GM21423 (cell line): Measurements from ENCODE around the gene TEAD4.

ENCODE experiments used
- ATAC-seq: cut with Tn5 transposase; IDR thresholded peaks from one replicate; pipeline ENCODE4 v1.9.1; 2021; ENCODE audit warnings: mild to moderate bottlenecking, moderate library complexity; ENCODE audit not compliant: unreplicated experiment

TEAD4 gene

DNA sequence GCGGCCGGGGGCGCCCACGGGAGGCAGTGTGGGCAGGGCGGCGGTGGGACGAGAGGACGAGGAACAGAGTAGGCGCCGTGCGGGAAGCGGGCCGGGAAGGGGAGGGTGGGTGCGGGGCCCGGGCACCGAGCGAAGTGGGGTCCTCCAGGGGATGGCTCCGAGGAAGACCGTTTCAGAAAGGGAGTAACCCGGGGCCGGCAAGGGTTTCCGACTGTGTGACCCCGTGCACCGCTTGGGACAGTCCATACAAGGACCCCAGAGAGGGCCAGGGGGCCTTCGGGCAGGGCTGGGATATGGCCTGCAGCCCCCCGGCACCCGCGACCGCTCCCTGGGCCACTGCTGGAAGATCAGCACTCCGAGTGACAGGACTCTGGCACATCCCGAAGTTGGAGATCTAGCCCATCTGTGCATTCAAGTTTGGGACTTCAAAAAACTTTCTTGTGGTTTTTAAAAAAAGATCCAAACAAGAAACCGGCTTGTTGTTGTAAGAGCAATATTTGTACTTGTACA is 118.4 kb downstream of the TEAD4 start:
- ATAC-seq, result no peak

DNA sequence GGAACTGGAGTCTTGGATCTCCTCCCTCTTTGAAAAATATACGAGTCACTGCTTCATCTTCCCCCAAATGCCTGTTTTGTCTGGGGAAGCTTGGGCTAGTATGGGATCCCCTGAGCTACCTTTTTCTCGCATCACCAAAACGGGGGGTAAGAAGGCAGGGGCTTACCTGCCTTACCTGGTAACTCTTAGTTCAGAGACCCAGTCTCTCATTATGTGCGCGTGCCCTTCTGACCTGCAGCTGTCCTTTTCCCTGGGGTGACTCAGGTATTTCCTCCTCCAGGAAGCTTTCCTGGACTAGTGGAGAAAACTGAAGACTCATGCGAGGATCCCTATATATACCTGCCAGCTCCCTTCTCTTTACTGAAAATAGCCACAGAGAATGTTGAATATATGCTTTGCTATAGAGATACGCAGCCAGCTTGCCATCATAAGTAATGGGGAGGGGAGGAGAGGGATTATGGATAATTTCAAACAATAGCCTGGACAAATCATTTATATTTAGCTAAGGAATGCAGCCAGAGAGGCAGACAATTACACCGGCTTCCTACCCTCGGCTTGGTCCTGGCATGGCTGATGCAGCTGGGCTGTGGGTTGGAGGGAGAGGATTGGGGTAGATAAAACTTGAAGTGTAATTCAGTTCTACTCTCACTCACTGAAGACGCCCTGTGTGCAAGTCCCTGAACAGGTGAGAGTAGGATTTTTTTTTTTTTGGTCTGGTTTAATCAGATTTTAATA is 119.1 kb downstream of the TEAD4 start:
- no peak for ATAC-seq

DNA sequence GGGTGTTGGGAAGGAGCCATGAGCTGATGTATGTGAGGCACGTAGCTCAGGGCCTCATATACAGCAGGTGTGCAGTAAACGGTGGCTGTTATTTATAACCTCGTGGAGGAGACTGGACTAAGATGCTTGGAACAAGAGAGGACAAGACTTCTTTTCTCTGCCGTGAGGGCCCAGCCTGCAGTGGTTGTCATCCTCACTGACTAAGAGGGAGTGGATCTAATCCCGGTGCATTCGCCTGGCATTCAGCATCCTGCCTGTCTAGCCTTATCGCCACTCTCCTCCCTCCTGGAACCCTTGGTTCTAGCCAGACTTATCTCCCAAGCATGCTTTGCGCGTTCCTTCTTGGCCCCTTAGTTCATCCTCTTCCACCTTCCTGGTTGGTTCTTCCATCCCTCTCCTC is 121.9 kb downstream of the TEAD4 start:
- ATAC-seq, result no peak

DNA sequence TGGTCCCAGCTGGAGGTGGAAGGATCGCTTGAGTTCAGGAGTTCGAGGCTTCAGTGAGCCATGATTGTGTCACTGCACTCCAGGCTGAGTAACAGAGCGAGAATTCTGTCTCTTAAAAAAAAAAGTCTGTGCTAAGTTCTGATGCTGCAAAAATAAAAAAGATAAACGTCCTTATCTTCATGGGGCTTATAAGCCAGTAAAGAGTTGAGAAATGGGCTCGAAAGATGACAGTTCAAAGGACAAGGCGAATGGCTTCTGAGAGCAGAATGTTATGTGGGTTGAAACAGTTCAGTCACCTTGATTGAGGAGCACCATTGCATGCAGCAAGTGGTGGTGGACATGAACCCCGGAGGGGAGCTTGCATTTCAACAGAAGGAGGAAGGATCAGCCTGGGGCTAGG is 122.7 kb downstream of the TEAD4 start:
- ATAC-seq, result no peak

DNA sequence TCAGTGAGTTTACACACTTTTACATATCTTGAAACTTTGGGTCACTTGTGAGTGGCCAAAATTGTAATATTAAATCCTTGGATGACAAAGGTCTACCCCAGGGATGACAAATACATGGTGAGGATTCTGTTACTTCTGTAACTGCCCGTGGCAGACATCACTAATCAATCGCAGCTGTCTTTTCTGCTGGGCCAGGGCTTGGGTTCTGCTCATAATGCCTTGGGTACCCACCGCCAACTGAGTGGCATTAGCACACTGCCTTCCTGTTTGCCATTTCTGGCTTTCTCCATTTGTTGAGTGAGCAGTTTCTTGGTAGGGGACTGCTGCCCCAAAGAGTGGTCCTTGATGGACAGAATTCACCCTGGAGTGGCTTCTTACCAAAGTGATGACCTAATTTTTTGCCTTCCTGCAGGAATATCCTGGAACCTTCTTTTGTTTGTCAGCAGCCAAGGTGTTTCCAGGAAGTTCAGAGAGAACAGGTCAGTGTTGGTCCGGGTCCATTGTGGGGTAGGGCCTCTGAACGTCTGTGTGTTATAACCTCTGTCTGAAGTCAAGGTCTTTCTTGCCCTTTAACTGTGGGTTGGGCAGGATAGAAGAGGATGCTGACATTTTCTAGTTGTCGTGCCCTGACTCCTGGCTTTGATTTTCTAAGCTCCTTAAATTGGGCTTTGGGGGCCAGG is 124.2 kb downstream of the TEAD4 start:
- ATAC-seq, result no peak

DNA sequence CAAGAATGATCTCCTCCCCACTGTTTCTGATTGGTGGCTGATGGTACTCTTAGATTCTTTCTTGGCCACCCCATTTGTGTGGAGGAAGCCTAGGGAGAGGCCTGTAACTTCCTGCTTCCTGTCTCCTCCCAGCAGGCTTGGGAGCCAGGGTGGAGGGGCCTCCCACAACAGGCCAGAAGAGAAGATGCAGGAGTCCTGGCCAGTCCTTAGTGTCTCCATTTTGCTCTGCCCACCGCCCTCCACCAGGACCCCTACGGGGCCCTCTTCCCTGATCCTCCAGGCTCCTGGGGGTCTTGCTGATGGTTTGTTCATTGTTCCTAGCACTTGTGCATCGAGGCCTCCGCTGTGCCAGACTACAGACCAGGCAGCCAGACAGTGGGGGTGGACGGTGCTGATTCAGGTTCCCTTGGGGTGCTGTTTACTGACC is 124.7 kb downstream of the TEAD4 start:
- no peak for ATAC-seq

DNA sequence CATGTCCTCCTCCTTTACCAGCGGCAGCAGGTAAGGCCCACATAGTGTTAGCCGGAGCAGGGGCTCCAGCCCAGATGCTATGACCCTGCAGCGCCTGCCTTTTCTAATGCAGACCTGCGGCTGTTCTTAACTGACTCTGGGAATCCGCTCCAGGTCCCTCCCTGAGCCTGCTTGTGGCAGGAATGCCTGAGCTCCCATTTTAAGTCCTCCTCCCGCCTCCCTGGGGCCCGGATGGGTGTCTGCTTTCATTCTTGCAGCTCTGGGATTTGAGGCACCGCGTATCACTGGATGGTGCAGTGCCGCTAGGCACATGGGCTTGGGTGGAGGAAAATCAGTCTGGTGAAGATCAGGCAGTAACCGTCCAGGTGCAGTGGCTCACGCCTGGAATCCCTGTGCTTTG is 125.5 kb downstream of the TEAD4 start:
- ATAC-seq, result no peak

DNA sequence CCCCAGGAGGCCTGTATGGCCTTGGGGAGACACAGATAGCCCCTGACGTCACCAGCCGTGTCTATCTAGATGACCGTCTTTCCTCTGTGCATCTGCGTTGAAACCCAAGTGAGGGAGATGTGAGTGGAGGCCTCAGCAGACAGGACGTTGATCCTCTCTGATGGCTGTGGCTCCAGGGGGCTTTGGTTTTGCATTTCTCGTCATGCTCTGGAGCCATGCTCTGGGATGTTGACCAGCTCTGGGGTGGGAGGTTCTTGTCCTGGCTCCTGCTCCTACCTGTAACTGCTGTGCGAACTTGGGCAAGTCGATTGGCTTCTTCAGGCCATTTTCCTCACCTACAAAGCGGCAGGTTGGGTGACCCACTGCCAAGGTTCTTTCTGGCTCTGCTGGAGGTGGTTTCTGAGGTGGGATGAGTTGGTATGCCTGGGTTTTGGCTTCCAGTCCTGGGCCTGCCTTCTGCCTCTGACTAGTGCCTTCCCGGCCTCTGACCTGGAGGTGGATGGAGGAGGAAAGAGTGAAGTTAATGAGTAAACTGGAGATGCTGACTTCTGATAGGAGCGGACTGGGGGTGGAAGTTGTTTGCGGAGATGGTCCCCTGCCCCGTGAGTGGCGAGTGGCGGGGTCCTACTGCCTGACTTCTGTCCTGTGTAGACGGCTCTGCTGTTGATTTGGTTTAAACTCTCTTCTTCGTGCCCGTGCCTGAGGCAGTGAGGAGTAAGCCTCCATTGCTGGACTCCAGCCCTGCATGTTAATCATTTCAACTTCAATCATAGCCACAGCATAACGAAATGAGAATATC is 126.3 kb downstream of the TEAD4 start:
- no peak for ATAC-seq

DNA sequence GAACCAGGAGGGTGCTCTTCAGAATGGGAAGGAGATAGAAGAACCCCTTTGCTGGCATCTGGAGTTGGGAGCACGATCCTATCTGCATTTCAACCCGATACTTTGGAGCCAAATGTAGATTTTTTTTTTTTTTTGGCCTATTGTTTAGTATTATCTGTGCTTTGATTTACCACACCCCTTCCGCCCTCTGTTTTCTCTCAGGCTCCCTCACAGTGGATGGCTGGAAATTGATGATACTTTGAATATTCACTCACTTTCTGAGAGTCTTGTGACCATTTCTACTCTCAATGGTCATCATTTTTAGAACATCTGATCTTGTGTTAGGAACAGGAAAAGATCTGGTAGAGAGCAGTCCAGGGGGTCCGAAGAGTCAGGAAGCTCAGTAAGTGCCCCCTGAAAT is 127.0 kb downstream of the TEAD4 start:
- ATAC-seq, result no peak

DNA sequence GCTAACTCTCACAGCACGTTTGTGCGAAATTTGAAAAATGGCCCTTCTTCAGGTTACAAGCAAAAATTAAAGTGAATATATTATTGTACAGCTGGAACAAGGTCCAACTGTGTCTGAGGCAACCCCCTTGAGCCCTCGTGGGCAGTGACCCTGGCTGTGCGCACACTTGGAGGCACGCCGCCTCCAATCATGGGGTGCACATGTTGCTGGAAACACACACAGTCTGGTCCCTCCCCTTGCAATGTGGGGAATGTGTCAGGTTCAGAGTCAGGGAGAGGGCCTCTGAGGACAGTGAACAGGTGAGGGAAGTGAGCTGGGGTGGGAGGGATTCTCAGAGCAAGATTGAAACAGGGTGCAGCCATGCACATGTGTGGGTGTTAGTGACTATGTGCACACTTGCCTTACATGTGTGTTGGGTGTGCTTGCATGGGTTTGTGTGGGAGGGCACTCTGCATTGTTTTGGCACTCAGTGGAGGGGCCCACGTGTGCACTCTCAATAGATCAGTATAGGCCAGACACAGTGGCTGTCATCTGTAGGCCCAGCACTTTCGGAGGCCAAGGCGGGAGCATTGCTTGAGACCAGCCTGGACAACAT is 127.6 kb downstream of the TEAD4 start:
- ATAC-seq, result no peak

DNA sequence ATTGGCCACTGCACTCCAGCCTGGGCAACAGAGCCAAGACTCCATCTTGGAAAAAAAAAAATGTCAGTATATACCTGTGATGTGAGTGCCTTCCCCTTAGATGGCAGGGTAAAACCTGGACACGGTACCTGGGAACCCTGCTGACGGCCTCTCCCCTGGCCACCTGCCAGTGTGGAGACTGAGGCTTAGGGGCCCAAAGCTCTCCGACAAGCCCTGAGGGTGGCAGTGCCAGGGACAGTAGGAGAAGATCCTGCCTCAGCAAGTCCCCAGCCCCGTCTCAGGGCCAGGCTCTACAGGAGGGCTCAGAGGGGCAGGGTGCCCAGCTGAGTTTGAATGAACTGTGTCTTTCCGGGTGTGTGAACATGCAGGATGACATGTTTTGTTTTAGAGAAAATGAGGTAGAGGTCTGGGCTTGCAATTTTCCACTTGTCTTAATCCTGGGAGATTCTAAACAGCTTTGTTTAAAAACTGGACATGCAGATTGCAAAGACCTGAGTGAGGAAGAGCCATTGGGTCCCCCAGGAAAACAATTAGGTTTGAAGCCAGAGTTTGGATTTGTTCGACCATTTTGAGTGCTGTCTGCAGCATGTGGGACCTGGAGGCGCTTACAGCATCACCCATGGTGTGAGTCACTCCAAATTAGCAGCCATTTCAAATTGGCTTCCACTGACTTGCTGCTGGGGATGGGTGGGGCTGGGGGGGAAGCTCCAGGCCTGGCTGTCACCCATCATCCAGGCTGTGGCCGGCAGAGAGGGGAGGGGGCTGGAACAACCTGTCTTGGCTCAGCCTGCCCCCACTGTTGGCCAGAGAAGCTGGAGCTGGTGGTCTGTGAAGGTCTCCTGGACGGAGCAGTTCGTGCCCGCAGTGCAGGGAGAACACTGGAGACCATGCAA is 128.8 kb downstream of the TEAD4 start:
- no peak for ATAC-seq

DNA sequence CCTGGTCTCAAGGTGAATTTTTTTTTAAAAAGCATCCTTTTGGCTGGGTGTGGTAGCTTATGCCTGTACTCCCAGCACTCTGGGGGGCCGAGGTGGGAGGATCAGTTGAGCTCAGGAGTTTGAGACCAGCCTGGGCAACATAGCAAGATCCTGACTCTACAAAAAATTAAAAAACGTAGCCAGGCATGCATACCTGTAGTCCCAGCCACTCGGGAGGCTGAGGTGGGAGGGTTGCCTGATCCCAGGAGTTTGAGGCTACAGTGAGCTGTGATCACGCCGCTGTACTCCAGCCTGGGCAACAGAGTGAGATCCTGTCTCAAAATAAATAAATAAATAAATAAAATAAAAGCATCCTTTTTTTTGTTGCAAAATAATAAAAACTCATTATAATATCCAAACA is 130.4 kb downstream of the TEAD4 start:
- ATAC-seq, result no peak
